ENCODE data around the gene DLGAP4.

DNA sequence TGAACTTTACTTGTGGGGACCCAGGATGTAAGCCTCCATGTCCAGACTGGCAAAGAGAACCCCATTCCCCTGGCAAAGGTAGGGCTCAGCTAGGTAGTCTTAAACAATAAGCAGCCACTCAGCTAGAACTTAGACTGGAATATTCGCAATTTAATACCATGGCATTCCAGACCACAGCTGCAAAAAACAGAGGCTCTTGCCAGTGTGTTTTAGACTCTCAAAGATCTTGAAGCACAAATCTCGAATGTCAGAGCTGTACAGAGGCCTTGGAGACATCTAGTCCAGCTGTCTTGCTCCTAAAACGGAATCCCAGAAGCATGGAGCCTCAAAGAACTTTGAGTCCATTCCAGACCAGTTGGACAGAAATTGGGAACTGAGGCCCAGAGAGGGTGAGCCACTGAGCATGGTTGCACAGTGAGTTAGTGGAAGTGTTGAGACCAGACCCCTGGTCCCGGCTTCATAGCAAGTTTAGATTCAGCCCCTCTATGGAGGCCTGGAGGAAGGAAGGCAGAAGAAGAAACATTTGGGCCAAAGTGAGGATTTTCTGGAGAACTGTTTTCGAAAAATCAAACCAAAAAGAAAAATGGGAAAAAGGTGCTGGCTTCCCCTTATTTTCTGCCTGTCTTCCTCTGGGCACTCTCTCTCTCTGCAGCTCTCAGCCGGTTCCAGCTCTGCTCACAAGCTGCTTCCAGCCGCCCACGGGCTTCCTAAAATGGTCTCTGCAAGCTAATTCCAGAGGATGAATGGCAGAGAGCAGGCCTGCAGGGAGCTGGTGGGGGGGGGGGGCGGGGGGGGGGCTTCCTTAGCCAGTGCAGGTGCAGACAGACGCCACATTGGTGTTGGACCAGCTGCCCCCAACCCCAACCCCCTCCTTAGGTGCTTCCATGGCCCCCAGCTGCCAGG, 37.4 kb upstream of the DLGAP4 start:
- TF ChIP-seq, protein P1, sequence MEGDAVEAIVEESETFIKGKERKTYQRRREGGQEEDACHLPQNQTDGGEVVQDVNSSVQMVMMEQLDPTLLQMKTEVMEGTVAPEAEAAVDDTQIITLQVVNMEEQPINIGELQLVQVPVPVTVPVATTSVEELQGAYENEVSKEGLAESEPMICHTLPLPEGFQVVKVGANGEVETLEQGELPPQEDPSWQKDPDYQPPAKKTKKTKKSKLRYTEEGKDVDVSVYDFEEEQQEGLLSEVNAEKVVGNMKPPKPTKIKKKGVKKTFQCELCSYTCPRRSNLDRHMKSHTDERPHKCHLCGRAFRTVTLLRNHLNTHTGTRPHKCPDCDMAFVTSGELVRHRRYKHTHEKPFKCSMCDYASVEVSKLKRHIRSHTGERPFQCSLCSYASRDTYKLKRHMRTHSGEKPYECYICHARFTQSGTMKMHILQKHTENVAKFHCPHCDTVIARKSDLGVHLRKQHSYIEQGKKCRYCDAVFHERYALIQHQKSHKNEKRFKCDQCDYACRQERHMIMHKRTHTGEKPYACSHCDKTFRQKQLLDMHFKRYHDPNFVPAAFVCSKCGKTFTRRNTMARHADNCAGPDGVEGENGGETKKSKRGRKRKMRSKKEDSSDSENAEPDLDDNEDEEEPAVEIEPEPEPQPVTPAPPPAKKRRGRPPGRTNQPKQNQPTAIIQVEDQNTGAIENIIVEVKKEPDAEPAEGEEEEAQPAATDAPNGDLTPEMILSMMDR (IDR thresholded peaks at IDR 0.05), result no peak
- no peak for TF ChIP-seq POLR2A (IDR thresholded peaks at IDR 0.05)
